D721Med (cell line): ENCODE measurements around the gene HOXB7.

ENCODE experiments used
- DNase-seq: peaks from one replicate; pipeline ENCODE4 v3.0.0; 2011; ENCODE audit warnings: low spot score; ENCODE audit not compliant: insufficient read length
- FAIRE-seq: peaks from 2 replicates; lab custom pipeline; 2011; peaks lifted over from hg19 to GRCh38; lab: Jason Lieb, UNC
- CTCF ChIP-seq: IDR thresholded peaks from 2 replicates; pipeline ENCODE4 v1.5.1; 2012; ENCODE audit warnings: mild to moderate bottlenecking, control low read depth; ENCODE audit not compliant: insufficient read depth; ENCODE audit errors: missing control alignments

The HOXB7 gene

GRCh38 chr17:48598736-48599135, 12.1 kb downstream of the HOXB7 start:
- DNase-seq (no peak), FAIRE-seq (no peak)
- no peak for TF ChIP-seq CTCF

- FAIRE-seq (no peak), DNase-seq (no peak)
- no peak for TF ChIP-seq CTCF
Measured at GRCh38 chr17:48597778-48598631, 12.8 kb downstream of the HOXB7 start.

GRCh38 chr17:48597528-48597777, 13.4 kb downstream of the HOXB7 start:
- FAIRE-seq (no peak), DNase-seq (no peak)
- TF ChIP-seq CTCF: no peak

DNA sequence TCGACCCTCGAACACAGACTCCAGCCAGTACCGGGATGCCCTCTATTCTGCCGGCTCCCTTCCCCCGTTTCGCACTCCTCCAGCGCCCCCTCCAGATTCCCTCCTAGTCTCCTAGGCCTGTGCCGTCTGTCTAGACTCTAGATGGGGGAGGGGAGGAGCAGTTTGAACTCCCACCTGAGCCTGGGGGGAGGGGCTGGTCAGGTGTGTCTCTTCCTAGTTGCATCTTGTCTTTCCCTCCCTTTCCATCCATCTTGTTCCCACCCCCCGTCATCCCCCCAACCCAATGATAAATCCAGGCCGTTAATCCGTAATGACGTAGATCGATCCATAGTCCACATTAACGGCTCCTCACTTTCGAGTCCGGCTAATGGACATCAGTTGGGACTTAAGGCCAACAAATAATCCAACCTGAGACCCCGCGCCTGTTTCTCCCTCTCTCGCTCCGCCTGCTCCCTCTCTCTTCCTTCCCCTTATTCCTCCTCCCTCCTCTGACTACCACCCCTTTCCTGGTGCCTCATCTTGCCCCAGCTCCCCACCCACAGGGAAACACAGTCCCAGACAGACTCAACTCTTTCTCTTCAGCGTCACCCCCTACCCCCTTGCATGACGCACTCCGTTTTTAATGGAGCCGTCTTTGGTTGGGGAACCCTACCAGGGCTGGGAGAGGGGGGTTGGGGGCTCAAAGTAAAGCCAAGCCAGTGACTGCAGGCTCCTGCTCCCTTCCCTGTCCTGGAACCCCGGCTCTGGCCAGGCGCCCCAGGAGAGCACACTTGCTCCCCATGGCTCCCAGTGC, 13.9 kb downstream of the HOXB7 start:
- DNase-seq: no peak
- FAIRE-seq: no peak
- no peak for TF ChIP-seq CTCF

DNA sequence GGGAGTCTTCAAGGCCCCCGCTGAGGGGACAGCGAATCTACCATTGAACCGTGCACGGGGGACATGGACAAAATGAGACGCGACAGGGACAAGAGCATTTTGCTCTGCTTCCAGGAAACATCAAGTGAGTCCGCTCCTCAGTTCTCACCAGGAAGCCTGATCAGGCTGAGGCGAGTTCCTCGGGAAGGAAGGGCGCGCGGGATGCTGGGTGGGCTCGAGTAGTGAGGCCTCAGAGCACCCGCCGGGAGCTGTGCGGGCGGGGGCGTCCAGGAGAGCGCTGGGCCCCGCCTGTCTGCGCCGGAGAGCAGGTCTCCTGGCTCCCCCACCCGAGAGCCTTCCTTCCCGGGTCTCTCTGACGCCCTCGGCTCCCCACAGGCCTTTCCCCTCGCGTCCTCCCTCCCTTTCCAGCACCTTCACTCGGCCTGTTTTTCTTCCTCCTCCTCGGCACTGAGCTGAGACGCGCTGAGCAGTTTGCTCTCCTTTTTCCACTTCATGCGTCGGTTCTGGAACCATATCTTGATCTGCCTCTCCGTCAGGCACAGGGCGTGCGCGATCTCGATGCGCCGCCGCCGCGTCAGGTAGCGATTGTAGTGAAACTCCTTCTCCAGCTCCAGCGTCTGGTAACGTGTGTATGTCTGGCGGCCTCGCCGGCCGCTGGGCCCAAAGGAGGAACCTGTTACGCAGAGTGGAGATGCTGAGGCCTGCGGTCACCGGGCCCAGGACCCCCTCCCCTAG, 14.7 kb downstream of the HOXB7 start:
- no peak for TF ChIP-seq CTCF
- FAIRE-seq (no peak), DNase-seq (no peak)

DNA sequence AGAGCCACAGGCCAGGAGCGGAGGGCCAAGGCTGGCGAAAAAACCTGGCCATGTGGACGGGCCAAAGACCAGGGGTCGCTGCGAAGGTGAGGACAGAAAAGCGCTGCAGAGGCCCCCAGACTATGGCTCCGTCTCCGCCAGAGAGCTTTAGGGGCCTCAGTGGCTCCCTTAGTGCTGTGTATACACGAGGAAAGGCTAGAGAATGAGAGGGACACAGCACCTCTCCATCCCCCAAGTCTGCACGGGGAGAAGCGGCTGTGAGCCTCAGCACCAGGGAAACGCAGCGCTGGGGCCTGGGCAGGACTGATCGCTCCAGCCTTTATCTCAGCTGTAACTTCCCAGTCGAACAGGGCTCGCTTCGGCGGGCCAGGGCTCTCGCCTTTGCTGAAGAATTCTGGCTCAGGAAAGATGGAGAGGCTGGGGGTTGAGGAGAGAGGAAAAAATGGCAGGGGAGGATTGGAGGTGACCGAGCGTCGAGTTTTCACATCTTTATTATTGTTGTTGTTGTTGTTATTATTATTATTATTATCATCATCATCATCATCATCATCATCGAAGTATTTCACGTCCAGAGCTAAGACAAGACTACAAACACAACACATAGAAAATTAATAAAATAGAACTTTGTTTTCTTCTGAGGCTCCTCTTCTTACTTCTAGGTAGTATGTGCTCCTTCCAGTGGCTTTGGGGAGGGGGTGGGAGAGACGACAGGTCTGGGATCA, 15.4 kb downstream of the HOXB7 start:
- no peak for TF ChIP-seq CTCF
- DNase-seq (no peak), FAIRE-seq (no peak)
